Measurements from ENCODE around the gene SLC5A6. TPM values are rescaled to one million over a fixed set of nuclear protein-coding genes. Genes with fewer than 3 reads are reported as not detected.

SLC5A6 gene
- total RNA-seq, 1 experiment from 2014 or later = 49.0 TPM

DNA sequence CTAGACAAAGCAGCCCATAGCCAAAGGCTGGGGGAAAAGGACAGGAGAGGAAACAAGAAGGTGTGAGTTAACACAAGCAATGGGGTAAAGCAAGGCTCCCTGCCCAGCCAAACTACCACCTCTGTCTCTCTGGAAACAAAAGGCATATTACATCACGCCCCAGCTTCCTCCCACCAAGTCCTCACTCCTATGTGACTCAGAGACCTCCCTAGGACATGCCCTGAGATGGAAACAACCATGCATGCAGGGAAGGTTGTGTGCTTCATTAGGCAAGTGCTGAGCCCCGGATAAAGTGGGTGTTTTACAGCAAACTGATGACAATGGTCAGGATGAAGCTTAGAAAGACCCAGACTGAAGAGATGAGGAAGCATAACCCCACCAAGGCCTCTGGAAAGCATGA lies 9.2 kb downstream of the SLC5A6 start:
- no peaks in the 10 kb centered on the region for H3K27me3 ChIP-seq (ENCODE audit: insufficient read depth, low read depth)
- no TSS peak for BruUV-seq (replicated peaks)
- no peak overlapping the region for H3K27ac ChIP-seq
- no peak overlapping the region for H3K4me2 ChIP-seq
- no peaks in the 10 kb centered on the region for H4K20me1 ChIP-seq (ENCODE audit: insufficient read depth)
- no peaks in the 10 kb centered on the region for H3K9me2 ChIP-seq (ENCODE audit: insufficient read depth)
- 0 out of 2 replicates have a peak, but pooled peaks cover 4% of the 10 kb centered on the region for H3F3A ChIP-seq (ENCODE audit: insufficient read depth, low read depth)
- no peak overlapping the region for H2AFZ ChIP-seq
- H3K4me3 ChIP-seq = no peak overlapping the region
- no peaks in the 10 kb centered on the region for H3K9me3 ChIP-seq (ENCODE audit: insufficient read depth, low read depth)
- ChIA-PET POLR2A (ENCODE audit: unreplicated experiment) (no interaction called here), CTCF (no interaction called here)
- TF ChIP-seq EZH2 (IDR thresholded peaks at IDR 0.05; ENCODE audit: low read depth) = no peak
- TF ChIP-seq, protein P1, sequence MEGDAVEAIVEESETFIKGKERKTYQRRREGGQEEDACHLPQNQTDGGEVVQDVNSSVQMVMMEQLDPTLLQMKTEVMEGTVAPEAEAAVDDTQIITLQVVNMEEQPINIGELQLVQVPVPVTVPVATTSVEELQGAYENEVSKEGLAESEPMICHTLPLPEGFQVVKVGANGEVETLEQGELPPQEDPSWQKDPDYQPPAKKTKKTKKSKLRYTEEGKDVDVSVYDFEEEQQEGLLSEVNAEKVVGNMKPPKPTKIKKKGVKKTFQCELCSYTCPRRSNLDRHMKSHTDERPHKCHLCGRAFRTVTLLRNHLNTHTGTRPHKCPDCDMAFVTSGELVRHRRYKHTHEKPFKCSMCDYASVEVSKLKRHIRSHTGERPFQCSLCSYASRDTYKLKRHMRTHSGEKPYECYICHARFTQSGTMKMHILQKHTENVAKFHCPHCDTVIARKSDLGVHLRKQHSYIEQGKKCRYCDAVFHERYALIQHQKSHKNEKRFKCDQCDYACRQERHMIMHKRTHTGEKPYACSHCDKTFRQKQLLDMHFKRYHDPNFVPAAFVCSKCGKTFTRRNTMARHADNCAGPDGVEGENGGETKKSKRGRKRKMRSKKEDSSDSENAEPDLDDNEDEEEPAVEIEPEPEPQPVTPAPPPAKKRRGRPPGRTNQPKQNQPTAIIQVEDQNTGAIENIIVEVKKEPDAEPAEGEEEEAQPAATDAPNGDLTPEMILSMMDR (conservative IDR thresholded peaks at IDR 0.05) = no peak
- DNase-seq = no peak
- H3K36me3 ChIP-seq (ENCODE audit: low read depth) = peaks cover 15% of the 10 kb centered on the region; the same call in 1 of the 2 replicates
- intact Hi-C loops (cut with micrococcal nuclease; ENCODE audit: unreplicated experiment) = no loop called here
- H3K79me2 ChIP-seq (ENCODE audit: low read depth) = no peaks in the 10 kb centered on the region; the same call in 1 of the 2 replicates
- H3K4me1 ChIP-seq (replicated peaks; ENCODE audit: insufficient read depth) = no peaks in the 10 kb centered on the region

DNA sequence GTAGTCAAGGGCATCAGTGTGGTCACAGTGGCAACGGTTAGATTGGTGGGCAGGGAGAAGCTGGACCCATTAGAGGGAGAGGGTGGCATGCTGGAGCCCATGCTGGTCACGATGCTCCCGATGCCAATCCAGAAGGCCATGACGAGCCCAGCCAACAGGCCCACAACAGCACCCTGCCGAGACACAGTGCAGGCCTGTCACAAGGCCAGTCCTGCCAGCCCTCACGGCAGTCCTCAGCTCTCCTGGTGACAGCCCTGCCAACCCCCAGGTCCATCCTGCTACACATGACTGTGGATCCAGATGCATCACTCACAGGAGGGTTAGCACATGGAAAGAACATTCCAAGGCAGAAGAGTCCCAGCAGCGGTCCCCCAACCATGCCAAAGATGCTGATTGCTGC lies 10.4 kb downstream of the SLC5A6 start:
- Histone ChIP-seq H3F3A (ENCODE audit: insufficient read depth, low read depth) (0 out of 2 replicates have a peak, but pooled peaks cover 4% of the 10 kb centered on the region), H3K79me2 (ENCODE audit: low read depth) (no peaks in the 10 kb centered on the region), H3K4me3 (no peak overlapping the region), H3K9me2 (ENCODE audit: insufficient read depth) (no peaks in the 10 kb centered on the region), H3K36me3 (ENCODE audit: low read depth) (0 out of 2 replicates have a peak, but pooled peaks cover 5% of the 10 kb centered on the region), H3K27ac (no peak overlapping the region), H3K4me1 (replicated peaks; ENCODE audit: insufficient read depth) (no peaks in the 10 kb centered on the region), H4K20me1 (ENCODE audit: insufficient read depth) (no peaks in the 10 kb centered on the region), H3K27me3 (ENCODE audit: insufficient read depth, low read depth) (no peaks in the 10 kb centered on the region), H3K9me3 (ENCODE audit: insufficient read depth, low read depth) (no peaks in the 10 kb centered on the region), H3K4me2 (no peak overlapping the region), H2AFZ (no peak overlapping the region)
- TF ChIP-seq, protein P1 (conservative IDR thresholded peaks at IDR 0.05) = no peak
- no peak for TF ChIP-seq EZH2 (IDR thresholded peaks at IDR 0.05; ENCODE audit: low read depth)
- no peak for DNase-seq
- no TSS peak for BruUV-seq (replicated peaks)
- ChIA-PET POLR2A (ENCODE audit: unreplicated experiment) (interaction anchor here (0.6 kb wide), 1 partner anchor 15 kb away, joined by 3 read pairs; no protein-coding TSS in a partner anchor), CTCF (interaction anchor here (0.8 kb wide), 1 partner anchor 52 kb away, joined by 4 read pairs; no protein-coding TSS in a partner anchor)
- intact Hi-C loops (cut with micrococcal nuclease; ENCODE audit: unreplicated experiment) = no loop called here

DNA sequence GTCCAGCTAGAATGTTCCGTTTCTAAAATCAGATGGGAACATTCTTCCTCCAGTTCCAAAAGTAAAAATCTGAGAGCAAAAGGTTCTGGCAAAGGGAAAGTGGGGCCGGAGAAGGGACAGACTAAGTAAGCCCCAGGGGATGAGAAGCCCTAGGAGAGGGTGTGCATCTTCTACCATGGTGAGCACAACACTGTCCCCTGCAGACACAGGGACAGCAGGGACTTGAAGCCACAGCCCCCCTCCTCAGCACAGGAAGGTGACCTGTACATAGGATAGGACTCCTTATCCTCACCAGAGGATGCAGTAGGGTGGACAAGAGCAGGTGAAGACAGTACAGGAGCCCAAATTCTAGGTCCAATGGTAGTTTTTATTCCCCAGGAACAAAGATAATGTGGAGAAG lies 12.8 kb downstream of the SLC5A6 start:
- no peak for DNase-seq
- H3K36me3 ChIP-seq (ENCODE audit: low read depth) = no peaks in the 10 kb centered on the region
- intact Hi-C loops (cut with micrococcal nuclease; ENCODE audit: unreplicated experiment) = no loop called here
- H4K20me1 ChIP-seq (ENCODE audit: insufficient read depth) = no peaks in the 10 kb centered on the region
- H3K4me1 ChIP-seq (replicated peaks; ENCODE audit: insufficient read depth) = no peaks in the 10 kb centered on the region
- 0 out of 2 replicates have a peak, but pooled peaks cover 4% of the 10 kb centered on the region for H3F3A ChIP-seq (ENCODE audit: insufficient read depth, low read depth)
- no peaks in the 10 kb centered on the region for H3K9me3 ChIP-seq (ENCODE audit: insufficient read depth, low read depth)
- no peak overlapping the region for H3K4me3 ChIP-seq
- H3K27me3 ChIP-seq (ENCODE audit: insufficient read depth, low read depth) = no peaks in the 10 kb centered on the region
- TF ChIP-seq, protein P1 (conservative IDR thresholded peaks at IDR 0.05) = no peak
- TF ChIP-seq EZH2 (IDR thresholded peaks at IDR 0.05; ENCODE audit: low read depth) = no peak
- H3K79me2 ChIP-seq (ENCODE audit: low read depth) = no peaks in the 10 kb centered on the region
- H3K4me2 ChIP-seq = no peak overlapping the region
- ChIA-PET CTCF (interaction anchor here (0.5 to 0.7 kb wide), 2 partner anchors 29 to 32 kb away, joined by 3 to 9 read pairs; no protein-coding TSS in a partner anchor), POLR2A (ENCODE audit: unreplicated experiment) (interaction anchor here (0.7 kb wide), 1 partner anchor 123 kb away, joined by 3 read pairs; no protein-coding TSS in a partner anchor)
- H3K9me2 ChIP-seq (ENCODE audit: insufficient read depth) = no peaks in the 10 kb centered on the region
- H2AFZ ChIP-seq = no peak overlapping the region
- no TSS peak for BruUV-seq (replicated peaks)
- no peak overlapping the region for H3K27ac ChIP-seq
